Prostate gland (tissue), 2 donors: ENCODE measurements around the gene CLK4.

Experiments used
- POLR2A ChIP-seq: fragments of 450-650 bp; IDR thresholded peaks from one replicate; pipeline ENCODE4 v1.6.1; 2016; ENCODE audit warnings: antibody characterized with exemption, mild to moderate bottlenecking
- POLR2AphosphoS5 ChIP-seq: sonication (generic); formaldehyde crosslinking; IDR thresholded peaks from one replicate; pipeline ENCODE4 v1.6.1; 2017; ENCODE audit warnings: antibody characterized with exemption
- TF ChIP-seq, protein P1 (sequence below), 4 experiments: fragments of 200-600 bp in 2 of 4; fragments of 450-650 bp in 2 of 4; sonication (generic) in 2 of 4; IDR thresholded peaks; 1 replicate in 3 of 4; 2 replicates in 1 of 4; pipeline ENCODE4 v1.5.1; 2016 to 2019; ENCODE audit warnings: antibody characterized with exemption in 4 of 4, mild to moderate bottlenecking in 2 of 4, moderate library complexity in 2 of 4

DNA sequence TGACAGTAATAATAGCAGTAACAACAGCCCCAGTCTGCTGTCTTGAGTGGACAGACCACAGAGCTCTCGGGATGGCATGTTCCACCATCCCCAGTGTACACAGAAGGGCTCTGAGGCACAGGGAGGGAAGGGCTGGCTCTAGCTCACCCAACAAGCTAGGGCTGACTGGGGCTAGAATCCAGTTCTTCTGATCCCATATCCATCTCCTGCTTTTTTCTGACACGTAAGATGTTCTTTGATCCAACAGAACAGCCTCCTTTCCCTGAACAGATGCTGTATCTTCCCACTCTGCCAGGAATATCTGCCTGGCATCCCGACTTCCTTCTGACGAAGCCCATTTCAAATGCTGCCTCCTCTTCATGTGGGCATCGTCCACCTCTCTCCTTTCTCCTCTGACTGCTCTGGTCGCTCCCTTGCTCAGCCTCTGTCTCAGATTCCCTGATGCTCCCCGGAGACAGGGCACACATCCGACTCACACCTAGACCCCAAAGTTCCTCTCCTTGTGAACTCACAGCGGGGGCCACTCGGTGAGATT is 43.6 kb upstream of the CLK4 start:
- TF ChIP-seq, protein P1, sequence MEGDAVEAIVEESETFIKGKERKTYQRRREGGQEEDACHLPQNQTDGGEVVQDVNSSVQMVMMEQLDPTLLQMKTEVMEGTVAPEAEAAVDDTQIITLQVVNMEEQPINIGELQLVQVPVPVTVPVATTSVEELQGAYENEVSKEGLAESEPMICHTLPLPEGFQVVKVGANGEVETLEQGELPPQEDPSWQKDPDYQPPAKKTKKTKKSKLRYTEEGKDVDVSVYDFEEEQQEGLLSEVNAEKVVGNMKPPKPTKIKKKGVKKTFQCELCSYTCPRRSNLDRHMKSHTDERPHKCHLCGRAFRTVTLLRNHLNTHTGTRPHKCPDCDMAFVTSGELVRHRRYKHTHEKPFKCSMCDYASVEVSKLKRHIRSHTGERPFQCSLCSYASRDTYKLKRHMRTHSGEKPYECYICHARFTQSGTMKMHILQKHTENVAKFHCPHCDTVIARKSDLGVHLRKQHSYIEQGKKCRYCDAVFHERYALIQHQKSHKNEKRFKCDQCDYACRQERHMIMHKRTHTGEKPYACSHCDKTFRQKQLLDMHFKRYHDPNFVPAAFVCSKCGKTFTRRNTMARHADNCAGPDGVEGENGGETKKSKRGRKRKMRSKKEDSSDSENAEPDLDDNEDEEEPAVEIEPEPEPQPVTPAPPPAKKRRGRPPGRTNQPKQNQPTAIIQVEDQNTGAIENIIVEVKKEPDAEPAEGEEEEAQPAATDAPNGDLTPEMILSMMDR (IDR thresholded peaks at IDR 0.05) = no peak
- TF ChIP-seq POLR2AphosphoS5 = no peak
- no peak for TF ChIP-seq POLR2A
